ENCODE measurements around the gene VMO1. TPM values are rescaled to one million over a fixed set of nuclear protein-coding genes. Genes with fewer than 3 reads are reported as not detected.

The VMO1 gene
- total and polyA plus RNA-seq, 9 of the 15 experiments (the other 6 are each of a cell fraction or from before 2014, with no cell fraction given) = 0.31 TPM; not detected in 8

DNA sequence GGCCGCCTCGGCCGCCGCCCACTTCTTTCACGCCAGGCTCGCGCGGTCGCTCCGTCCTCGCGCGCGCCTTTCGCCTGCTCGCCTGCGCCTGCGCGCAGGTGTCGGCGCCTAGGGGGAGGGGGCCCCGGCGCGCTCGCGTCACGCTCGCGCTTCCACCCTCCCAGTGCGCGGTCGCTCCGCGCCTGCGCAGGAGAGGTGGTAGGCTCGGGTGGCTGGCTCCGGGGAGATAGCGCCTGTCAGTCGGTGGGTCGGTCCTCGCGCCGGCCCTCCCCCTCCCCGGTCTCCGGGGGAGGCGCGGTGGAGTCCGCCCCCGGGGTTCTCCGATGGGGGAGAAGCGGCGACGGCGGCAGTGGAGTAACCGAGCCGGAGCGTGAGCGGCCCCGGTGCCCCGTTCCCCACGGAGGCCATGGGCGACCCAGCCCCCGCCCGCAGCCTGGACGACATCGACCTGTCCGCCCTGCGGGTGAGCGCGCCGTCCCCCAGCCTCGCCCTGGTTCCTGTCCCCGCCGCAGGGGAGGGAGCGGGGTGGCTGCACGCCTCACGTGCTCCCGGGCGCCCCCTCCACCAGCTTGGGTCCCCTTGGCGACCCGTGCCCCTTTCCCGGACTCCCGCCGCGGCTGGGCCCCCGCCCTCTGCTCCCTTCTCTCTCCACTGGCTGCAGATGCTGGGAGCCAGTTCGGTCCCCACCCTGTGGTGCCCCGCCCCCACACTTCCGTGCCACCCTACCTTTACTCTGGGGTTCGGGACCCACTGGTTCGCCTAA is 47.2 kb upstream of the VMO1 start, which contains the start of gene MINK1 (continued):
- TF ChIP-seq, protein P1, sequence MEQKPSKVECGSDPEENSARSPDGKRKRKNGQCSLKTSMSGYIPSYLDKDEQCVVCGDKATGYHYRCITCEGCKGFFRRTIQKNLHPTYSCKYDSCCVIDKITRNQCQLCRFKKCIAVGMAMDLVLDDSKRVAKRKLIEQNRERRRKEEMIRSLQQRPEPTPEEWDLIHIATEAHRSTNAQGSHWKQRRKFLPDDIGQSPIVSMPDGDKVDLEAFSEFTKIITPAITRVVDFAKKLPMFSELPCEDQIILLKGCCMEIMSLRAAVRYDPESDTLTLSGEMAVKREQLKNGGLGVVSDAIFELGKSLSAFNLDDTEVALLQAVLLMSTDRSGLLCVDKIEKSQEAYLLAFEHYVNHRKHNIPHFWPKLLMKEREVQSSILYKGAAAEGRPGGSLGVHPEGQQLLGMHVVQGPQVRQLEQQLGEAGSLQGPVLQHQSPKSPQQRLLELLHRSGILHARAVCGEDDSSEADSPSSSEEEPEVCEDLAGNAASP (IDR thresholded peaks at IDR 0.05) = no peak
- TF ChIP-seq DDX20 (tag; IDR thresholded peaks at IDR 0.05; ENCODE audit: low read depth) (no peak), XRCC3 (IDR thresholded peaks at IDR 0.05) (no peak), EP400 (IDR thresholded peaks at IDR 0.05) (peak; percentile 31; the same call in 1 of the 2 replicates), NFE2L1 (tag; IDR thresholded peaks at IDR 0.05; ENCODE audit: borderline replicate concordance, low read depth) (no peak), SP2 (IDR thresholded peaks at IDR 0.05; ENCODE audit: extremely low read depth, low read depth, low read length, poor library complexity, severe bottlenecking) (no peak), ZNF354B (CRISPR knock-in tag; IDR thresholded peaks at IDR 0.05) (no peak), ZNF133 (CRISPR knock-in tag; IDR thresholded peaks at IDR 0.05) (no peak), ZNF143 (CRISPR knock-in tag; IDR thresholded peaks at IDR 0.05) (0 out of 2 replicates have a peak, but pooled peaks have one; percentile 24), RB1 (IDR thresholded peaks at IDR 0.05; ENCODE audit: low read depth) (peak; percentile 70), PYGO2 (tag; IDR thresholded peaks at IDR 0.05) (no peak), NRF1 (conservative IDR thresholded peaks at IDR 0.05 in 1 of 2, IDR thresholded peaks at IDR 0.05 in 1 of 2) (peak; percentile 98), SOX6 (IDR thresholded peaks at IDR 0.05) (0 out of 2 replicates have a peak, but pooled peaks have one; percentile 5), JUND (IDR thresholded peaks at IDR 0.05; ENCODE audit: borderline replicate concordance, low read depth, low read length) (no peak), JUND (tag; IDR thresholded peaks at IDR 0.05; ENCODE audit: borderline replicate concordance, low read depth, low read length) (no peak), TAL1 (IDR thresholded peaks at IDR 0.05) (no peak), NEUROD1 (IDR thresholded peaks at IDR 0.05; ENCODE audit: borderline replicate concordance, low read depth, low read length, partially characterized antibody) (no peak), ZNF316 (IDR thresholded peaks at IDR 0.05) (no peak), POLR2G (IDR thresholded peaks at IDR 0.05; ENCODE audit: low read depth, low read length) (peak; percentile 78), CREB1 (IDR thresholded peaks at IDR 0.05) (peak; percentile 64), CREB1 (CRISPR knock-in tag; IDR thresholded peaks at IDR 0.05) (peak; percentile 56; the same call in 1 of the 2 replicates)
- TF ChIP-seq, protein P2, sequence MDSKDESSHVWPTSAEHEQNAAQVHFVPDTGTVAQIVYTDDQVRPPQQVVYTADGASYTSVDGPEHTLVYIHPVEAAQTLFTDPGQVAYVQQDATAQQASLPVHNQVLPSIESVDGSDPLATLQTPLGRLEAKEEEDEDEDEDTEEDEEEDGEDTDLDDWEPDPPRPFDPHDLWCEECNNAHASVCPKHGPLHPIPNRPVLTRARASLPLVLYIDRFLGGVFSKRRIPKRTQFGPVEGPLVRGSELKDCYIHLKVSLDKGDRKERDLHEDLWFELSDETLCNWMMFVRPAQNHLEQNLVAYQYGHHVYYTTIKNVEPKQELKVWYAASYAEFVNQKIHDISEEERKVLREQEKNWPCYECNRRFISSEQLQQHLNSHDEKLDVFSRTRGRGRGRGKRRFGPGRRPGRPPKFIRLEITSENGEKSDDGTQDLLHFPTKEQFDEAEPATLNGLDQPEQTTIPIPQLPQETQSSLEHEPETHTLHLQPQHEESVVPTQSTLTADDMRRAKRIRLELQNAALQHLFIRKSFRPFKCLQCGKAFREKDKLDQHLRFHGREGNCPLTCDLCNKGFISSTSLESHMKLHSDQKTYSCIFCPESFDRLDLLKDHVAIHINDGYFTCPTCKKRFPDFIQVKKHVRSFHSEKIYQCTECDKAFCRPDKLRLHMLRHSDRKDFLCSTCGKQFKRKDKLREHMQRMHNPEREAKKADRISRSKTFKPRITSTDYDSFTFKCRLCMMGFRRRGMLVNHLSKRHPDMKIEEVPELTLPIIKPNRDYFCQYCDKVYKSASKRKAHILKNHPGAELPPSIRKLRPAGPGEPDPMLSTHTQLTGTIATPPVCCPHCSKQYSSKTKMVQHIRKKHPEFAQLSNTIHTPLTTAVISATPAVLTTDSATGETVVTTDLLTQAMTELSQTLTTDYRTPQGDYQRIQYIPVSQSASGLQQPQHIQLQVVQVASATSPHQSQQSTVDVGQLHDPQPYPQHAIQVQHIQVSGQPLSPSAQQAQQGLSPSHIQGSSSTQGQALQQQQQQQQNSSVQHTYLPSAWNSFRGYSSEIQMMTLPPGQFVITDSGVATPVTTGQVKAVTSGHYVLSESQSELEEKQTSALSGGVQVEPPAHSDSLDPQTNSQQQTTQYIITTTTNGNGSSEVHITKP (IDR thresholded peaks at IDR 0.05; ENCODE audit: partially characterized antibody) = peak; percentile 53
- TF ChIP-seq, protein P3, sequence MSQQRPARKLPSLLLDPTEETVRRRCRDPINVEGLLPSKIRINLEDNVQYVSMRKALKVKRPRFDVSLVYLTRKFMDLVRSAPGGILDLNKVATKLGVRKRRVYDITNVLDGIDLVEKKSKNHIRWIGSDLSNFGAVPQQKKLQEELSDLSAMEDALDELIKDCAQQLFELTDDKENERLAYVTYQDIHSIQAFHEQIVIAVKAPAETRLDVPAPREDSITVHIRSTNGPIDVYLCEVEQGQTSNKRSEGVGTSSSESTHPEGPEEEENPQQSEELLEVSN (IDR thresholded peaks at IDR 0.05; ENCODE audit: borderline replicate concordance in 1 of 2, extremely low read depth in 1 of 2, insufficient read depth in 1 of 2, insufficient read length in 1 of 2, low read depth in 1 of 2, low read length in 1 of 2, poor library complexity in 1 of 2, severe bottlenecking in 1 of 2) = peak in 1 of 2 experiments; percentile 54
